GM21515 (cell line): ENCODE data around the gene ASPSCR1.

Source experiments
- ATAC-seq: cut with Tn5 transposase; IDR thresholded peaks from one replicate; pipeline ENCODE4 v1.9.1; 2021; ENCODE audit not compliant: unreplicated experiment

The ASPSCR1 gene

GRCh38 chr17:82053130-82053529 lies 75.7 kb downstream of the ASPSCR1 start:
- ATAC-seq: no peak

GRCh38 chr17:82053556-82054263 lies 76.3 kb downstream of the ASPSCR1 start:
- no peak for ATAC-seq

- ATAC-seq: no peak
Observed at GRCh38 chr17:82054351-82055022, 77.1 kb downstream of the ASPSCR1 start.

GRCh38 chr17:82055023-82055964 lies 77.9 kb downstream of the ASPSCR1 start:
- no peak for ATAC-seq

GRCh38 chr17:82055965-82056728 lies 78.7 kb downstream of the ASPSCR1 start:
- ATAC-seq: no peak

GRCh38 chr17:82056729-82057621 lies 79.5 kb downstream of the ASPSCR1 start:
- ATAC-seq: no peak

- no peak for ATAC-seq
Observed at GRCh38 chr17:82058230-82058854, 80.9 kb downstream of the ASPSCR1 start.

- ATAC-seq: no peak
Observed at GRCh38 chr17:82058855-82059249, 81.4 kb downstream of the ASPSCR1 start.

GRCh38 chr17:82059272-82060000 lies 82.0 kb downstream of the ASPSCR1 start:
- ATAC-seq: no peak

- no peak for ATAC-seq
Observed at GRCh38 chr17:82060001-82060380, 82.6 kb downstream of the ASPSCR1 start.

GRCh38 chr17:82060614-82061013 lies 83.2 kb downstream of the ASPSCR1 start:
- ATAC-seq: no peak

- no peak for ATAC-seq
Observed at GRCh38 chr17:82061047-82061925, 83.9 kb downstream of the ASPSCR1 start.

- ATAC-seq: no peak
Observed at GRCh38 chr17:82062076-82062983, 84.9 kb downstream of the ASPSCR1 start.

- ATAC-seq: no peak
Observed at GRCh38 chr17:82062984-82063368, 85.5 kb downstream of the ASPSCR1 start.

GRCh38 chr17:82063424-82064415 lies 86.3 kb downstream of the ASPSCR1 start:
- no peak for ATAC-seq
